ENCODE data around the gene TSPO. TPM values are rescaled to one million over a fixed set of nuclear protein-coding genes. Genes with fewer than 3 reads are reported as not detected.
"Not testable (repeated sequence)": the region's sequence is repeated elsewhere in the genome, so short reads cannot be mapped to it uniquely, and the experiment has no call there.

Gene TSPO
- 100 to 1,000 TPM; 247 to 323 (median 288) TPM for polyA plus RNA-seq (ENCODE audit: low read depth in 6 of 6)

- ATAC-seq (ENCODE audit: low read depth in 2 of 2) (peak; percentile 36 to 51), DNase-seq (peak; percentile 55)
- H3K36me3 Mint-ChIP-seq = no peaks in the 10 kb centered on the region
- H3K27me3 Mint-ChIP-seq = no peaks in the 10 kb centered on the region
- H3K27ac Mint-ChIP-seq = peak within 1 kb of the TSS in 5 of 6 donors; percentile 38 to 92 (median 87)
- H3K9me3 Mint-ChIP-seq = no peaks in the 10 kb centered on the region
- H3K4me3 Mint-ChIP-seq = peak within 1 kb of the TSS; percentile 79 to 95 (median 90)
- peaks cover 34 to 60% (median 53%) of the 10 kb centered on the region in 3 donors for H3K4me1 Mint-ChIP-seq
Measured at GRCh38 chr22:43151251-43152002, at the start of gene TSPO. Gene TSPO (plus strand): TSS chr22:43151559. CDS start chr22:43159239, 7,680 bp downstream.

DNA sequence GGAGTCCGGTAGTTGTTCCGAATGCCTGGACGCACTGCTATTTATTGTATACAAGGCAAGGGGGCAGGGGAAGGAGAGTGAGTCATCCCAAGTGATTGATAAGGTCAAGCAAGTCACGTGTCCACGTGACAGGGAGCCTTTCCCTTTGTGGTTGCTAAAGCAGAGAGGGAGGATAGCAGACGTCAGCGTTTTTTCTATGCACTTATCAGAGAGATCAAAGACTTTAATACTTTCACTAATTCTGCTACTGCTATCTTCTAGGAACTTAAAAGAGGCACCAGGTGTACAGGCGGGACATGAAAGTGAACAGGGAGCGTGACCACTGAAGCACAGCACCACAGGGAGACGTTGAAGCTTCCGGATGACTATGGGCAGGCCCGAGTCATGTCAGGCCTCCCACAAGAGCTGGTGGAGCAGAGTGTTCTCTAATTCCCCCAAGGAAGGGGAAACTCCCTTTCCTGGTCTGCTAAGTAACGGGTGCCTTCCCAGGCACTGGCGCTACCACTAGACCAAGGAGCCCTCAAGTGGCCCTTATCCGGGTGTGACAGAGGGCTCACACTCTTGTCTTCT is 47.2 kb upstream of the TSPO start:
- not testable (repeated sequence) for ATAC-seq (ENCODE audit: low read depth in 2 of 2)
- peaks cover 8 to 48% (median 27%) of the 10 kb centered on the region in 3 donors for H3K27me3 Mint-ChIP-seq

DNA sequence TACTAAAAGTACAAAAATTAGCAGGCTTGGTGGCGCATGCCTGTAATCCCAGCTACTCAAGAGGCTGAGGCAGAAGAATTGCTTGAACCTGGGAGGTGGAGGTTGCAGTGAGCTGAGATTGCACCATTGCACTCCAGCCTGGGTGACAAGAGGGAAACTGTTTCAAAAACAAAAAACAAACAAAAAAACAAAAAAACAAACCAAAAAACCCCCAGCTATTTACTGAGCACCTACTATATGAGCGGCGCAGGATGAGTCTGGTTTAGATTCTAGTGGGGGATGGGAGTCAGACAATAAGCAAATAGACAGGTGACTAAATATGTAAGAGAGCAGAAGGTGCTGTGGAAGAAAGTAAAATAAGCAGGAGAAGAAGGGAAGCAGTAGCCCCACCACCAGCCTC is 46.4 kb upstream of the TSPO start:
- not testable (repeated sequence) for H3K4me1 Mint-ChIP-seq; H3K4me3 Mint-ChIP-seq; DNase-seq; ATAC-seq (ENCODE audit: low read depth in 2 of 2); H3K36me3 Mint-ChIP-seq; H3K27ac Mint-ChIP-seq; H3K9me3 Mint-ChIP-seq
- H3K27me3 Mint-ChIP-seq = peaks cover 8 to 52% (median 27%) of the 10 kb centered on the region in 3 donors

More for the DNA sequence above, 47.2 kb upstream of the TSPO start:
- not testable (repeated sequence) for H3K4me1 Mint-ChIP-seq, DNase-seq, H3K4me3 Mint-ChIP-seq, H3K9me3 Mint-ChIP-seq, H3K27ac Mint-ChIP-seq, H3K36me3 Mint-ChIP-seq

GRCh38 chr22:43106302-43106701 is 45.1 kb upstream of the TSPO start:
- no peak for ATAC-seq (ENCODE audit: low read depth in 2 of 2)
- H3K4me3 Mint-ChIP-seq = no peak overlapping the region
- peak overlapping the region in 1 of 6 donors; percentile 87 for H3K27ac Mint-ChIP-seq

DNA sequence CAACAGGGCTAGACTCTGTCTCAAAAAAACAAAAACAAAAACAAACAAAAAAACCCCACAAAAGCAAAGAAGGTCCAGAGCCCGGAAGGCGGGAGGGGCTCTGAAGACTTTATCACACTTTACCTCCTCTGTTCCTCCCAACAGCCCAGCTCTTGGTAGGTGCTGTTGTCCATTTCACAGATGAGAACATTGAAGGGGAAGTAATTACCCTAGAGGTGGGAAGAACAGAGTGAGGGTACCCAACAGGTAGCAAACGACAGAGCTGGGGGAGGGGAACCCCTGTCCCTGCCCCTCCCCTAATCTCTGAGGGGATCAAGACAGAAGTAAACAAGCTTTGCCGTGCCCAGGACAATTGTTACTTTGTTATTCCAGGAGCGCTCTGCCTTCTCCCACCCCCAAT is 41.8 kb upstream of the TSPO start:
- no peaks in the 10 kb centered on the region for H3K36me3 Mint-ChIP-seq
- ATAC-seq (ENCODE audit: low read depth in 2 of 2) (no peak), DNase-seq (no peak)
- peak overlapping the region in 1 of 6 donors; percentile 66 for H3K27ac Mint-ChIP-seq
- peaks cover 27 to 65% (median 39%) of the 10 kb centered on the region in 3 donors for H3K27me3 Mint-ChIP-seq
- H3K4me1 Mint-ChIP-seq = peaks cover 4 to 9% (median 7%) of the 10 kb centered on the region in 3 donors
- H3K9me3 Mint-ChIP-seq = no peaks in the 10 kb centered on the region
- peak overlapping the region in 5 of 8 donors; percentile 38 to 79 (median 56) for H3K4me3 Mint-ChIP-seq

More at GRCh38 chr22:43106302-43106701, 45.1 kb upstream of the TSPO start:
- DNase-seq = no peak
- no peaks in the 10 kb centered on the region for H3K36me3 Mint-ChIP-seq
- peaks cover 4 to 9% (median 7%) of the 10 kb centered on the region in 3 donors for H3K4me1 Mint-ChIP-seq
- no peaks in the 10 kb centered on the region for H3K9me3 Mint-ChIP-seq
- H3K27me3 Mint-ChIP-seq = peaks cover 15 to 53% (median 32%) of the 10 kb centered on the region in 3 donors

DNA sequence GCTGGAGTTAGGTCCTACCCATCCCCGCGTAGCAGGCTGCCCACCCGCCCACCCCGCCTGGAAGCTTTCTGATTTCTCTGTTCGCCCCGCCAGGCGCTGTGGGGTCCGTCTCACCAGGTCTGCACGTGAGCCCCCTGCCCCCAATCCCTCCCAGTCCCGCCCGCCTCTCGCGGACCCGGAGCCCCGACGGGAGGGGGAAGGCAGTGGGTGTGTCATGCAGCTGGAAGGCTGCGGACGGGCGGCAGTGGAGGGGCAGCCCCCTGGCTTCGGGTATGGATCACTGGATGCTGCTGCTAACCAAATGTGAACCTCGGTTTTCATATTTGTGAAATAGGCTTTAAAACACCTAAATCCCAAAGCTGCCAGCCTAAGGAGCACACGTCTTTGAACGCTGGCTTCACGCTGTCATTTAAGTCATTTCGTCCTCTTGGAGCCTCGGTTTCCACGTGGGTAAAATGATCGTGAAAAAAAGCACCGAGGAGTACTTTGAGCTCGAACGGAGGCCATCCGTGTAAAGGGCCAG is 41.4 kb upstream of the TSPO start:
- no peak for ATAC-seq (ENCODE audit: low read depth in 2 of 2)
- no peak for DNase-seq
- Mint-ChIP-seq H3K27ac (no peak overlapping the region), H3K4me1 (peaks cover 6 to 12% (median 11%) of the 10 kb centered on the region in 3 donors), H3K9me3 (no peaks in the 10 kb centered on the region), H3K4me3 (peak overlapping the region; percentile 70 to 90 (median 86)), H3K36me3 (no peaks in the 10 kb centered on the region), H3K27me3 (peaks cover 30 to 67% (median 39%) of the 10 kb centered on the region in 3 donors)

DNA sequence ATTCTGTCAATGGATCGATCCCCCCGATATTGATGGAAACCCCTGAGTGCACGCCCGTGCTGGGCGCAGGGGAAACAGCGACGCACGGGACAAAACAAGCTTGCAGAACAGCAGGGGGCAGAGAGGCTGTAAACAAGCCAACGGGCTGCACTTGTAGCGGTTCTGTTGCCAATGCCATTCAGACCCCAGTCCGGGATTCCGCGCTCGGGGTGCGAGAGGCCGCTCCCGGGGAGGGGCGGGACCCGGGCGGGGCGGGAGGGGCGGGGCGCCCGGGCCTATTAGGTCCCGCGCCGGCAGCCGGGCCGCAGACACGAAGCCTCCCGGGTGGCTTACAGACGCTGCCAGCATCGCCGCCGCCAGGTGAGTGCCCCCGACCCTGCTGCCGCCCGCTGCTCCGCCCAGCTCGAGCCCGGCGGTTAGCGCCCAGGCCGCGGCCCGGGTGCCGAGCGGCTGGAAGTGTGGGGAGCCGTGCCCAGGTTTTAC is 40.9 kb upstream of the TSPO start, which contains the start of gene BIK:
Gene BIK, plus strand, starts transcription at position 307 of the 483 bp plus-strand sequence. CDS start 13,273 bp downstream, outside the sequence.
- no peaks in the 10 kb centered on the region for H3K36me3 Mint-ChIP-seq
- peak within 1 kb of the TSS; percentile 70 to 90 (median 86) for H3K4me3 Mint-ChIP-seq
- DNase-seq (peak; percentile 35), ATAC-seq (ENCODE audit: low read depth in 2 of 2) (peak; percentile 59 to 62)
- peaks cover 9 to 17% (median 17%) of the 10 kb centered on the region in 3 donors for H3K4me1 Mint-ChIP-seq
- no peak within 1 kb of the TSS for H3K27ac Mint-ChIP-seq
- H3K9me3 Mint-ChIP-seq = no peaks in the 10 kb centered on the region
- H3K27me3 Mint-ChIP-seq = peaks cover 33 to 66% (median 37%) of the 10 kb centered on the region in 3 donors

DNA sequence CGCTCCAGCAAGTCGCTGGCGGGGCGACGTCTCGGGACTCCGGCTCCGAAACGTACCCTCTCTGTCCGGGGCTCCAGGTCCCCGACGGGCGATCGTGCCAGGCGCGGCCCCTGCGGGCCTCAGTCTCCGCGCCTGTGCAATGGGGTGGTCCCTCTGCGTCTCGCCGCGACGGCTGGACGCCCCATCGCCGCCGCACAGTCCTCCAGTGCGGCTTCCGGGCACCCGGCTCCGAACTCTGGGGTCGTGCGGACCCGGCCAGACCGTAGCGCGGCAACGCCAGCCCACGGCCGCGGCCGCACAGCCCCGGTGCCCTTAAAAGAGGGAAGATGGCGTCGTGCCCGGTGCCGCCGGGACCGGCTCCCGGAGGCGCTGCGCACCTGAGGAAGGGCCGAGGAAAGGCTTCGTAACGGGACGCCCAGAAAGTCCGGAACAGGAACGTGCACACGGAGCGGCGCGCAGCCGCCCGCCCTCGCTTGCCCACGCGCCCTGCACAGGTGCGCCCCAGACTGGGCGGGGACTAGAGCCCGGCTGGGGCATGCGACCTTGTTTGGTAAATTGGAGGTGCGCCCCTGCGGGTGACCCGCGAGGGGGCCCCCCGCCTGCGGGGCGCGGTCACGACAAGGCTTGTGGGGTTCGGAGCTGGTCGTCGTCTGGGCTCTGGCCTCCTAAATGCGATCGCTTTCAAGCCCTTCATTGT is 40.3 kb upstream of the TSPO start:
- Mint-ChIP-seq H3K36me3 (no peaks in the 10 kb centered on the region), H3K4me3 (peak overlapping the region; percentile 40 to 86 (median 74)), H3K27me3 (peaks cover 33 to 71% (median 42%) of the 10 kb centered on the region in 3 donors), H3K9me3 (no peaks in the 10 kb centered on the region), H3K27ac (no peak overlapping the region), H3K4me1 (peaks cover 14 to 23% (median 22%) of the 10 kb centered on the region in 3 donors)
- ATAC-seq (ENCODE audit: low read depth in 2 of 2) (peak; percentile 70 to 73), DNase-seq (peak; percentile 44)

DNA sequence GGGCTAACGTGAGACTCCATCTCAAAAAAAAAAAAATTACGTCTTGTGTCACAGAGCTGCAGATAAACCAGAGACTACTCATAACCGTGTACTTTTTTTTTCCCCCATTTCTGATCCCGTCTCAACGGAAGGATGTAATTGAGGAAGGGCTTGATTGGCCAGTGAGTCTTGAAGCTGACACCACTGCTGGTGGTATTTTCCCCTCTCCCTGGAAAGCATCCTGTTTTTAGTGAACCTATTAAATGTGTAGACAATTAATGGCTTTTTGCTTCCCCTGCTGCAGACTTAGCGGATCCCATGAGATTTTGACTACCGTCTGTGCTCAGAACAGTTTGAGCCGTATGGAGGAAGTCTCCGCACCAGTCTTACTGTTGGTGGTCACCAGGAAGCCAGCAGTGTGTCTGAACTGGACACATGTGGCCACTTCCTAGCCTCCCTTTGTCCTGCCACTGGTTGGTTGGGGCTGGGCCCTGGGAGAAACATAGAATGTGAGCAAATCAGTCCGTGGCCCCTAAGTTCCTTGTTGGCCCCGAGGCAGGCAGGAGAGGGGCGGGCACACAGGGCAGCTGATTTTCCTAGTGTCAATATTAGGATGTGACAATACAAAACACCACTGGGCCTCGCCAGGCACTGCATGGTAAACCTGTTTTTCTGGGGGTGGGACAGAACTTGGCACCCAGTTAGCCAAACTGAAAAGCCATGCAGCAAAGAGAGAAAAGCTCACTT is 37.7 kb upstream of the TSPO start:
- Mint-ChIP-seq H3K4me3 (peak overlapping the region in 1 of 8 donors; percentile 3), H3K36me3 (no peaks in the 10 kb centered on the region), H3K4me1 (peaks cover 17 to 41% (median 34%) of the 10 kb centered on the region in 3 donors), H3K9me3 (no peaks in the 10 kb centered on the region), H3K27me3 (peaks cover 30 to 62% (median 44%) of the 10 kb centered on the region in 3 donors), H3K27ac (no peak overlapping the region)
- ATAC-seq (ENCODE audit: low read depth in 2 of 2) (no peak), DNase-seq (no peak)

- no peaks in the 10 kb centered on the region for H3K9me3 Mint-ChIP-seq
- no peak overlapping the region for H3K27ac Mint-ChIP-seq
- no peak for ATAC-seq (ENCODE audit: low read depth in 2 of 2)
- H3K4me3 Mint-ChIP-seq = peak overlapping the region in 3 of 8 donors; percentile 0 to 31 (median 21)
- H3K4me1 Mint-ChIP-seq = peaks cover 26 to 51% (median 44%) of the 10 kb centered on the region in 3 donors
- no peaks in the 10 kb centered on the region for H3K36me3 Mint-ChIP-seq
- DNase-seq = no peak
- peaks cover 24 to 57% (median 49%) of the 10 kb centered on the region in 3 donors for H3K27me3 Mint-ChIP-seq
Measured at GRCh38 chr22:43114958-43115357, 36.4 kb upstream of the TSPO start.

DNA sequence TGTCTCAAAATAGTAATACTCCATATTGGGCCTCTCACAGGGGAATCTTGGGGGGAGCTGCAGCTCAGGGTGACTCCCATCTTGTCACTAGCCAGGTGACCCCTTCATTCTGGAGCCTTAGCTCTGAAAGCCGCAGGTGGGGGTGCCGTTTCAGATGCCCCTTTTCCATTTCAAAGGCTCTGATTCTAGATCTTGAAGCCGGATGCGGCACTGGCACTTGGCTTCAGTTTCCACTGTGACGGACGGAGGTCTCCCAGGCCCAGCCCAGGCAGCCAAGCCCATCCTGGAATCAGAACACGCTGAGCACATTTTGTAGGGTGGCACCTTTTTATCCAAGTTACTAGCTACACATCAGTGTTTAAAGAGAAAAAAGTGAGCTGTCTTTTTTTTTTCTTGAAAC is 34.4 kb upstream of the TSPO start:
- ATAC-seq (ENCODE audit: low read depth in 2 of 2) (no peak), DNase-seq (no peak)
- peaks cover 32 to 58% (median 46%) of the 10 kb centered on the region in 3 donors for H3K27me3 Mint-ChIP-seq
- H3K4me1 Mint-ChIP-seq = peaks cover 32 to 51% (median 45%) of the 10 kb centered on the region in 3 donors
- H3K4me3 Mint-ChIP-seq = no peak overlapping the region
- no peaks in the 10 kb centered on the region for H3K36me3 Mint-ChIP-seq
- no peaks in the 10 kb centered on the region for H3K9me3 Mint-ChIP-seq
- no peak overlapping the region for H3K27ac Mint-ChIP-seq
